GM19240 (cell line): ENCODE measurements around the gene SLC6A11.

ENCODE experiments used
- DNase-seq: peaks from one replicate; pipeline ENCODE4 v3.0.0; 2011; ENCODE audit warnings: low spot score; ENCODE audit not compliant: insufficient read length

The SLC6A11 gene

GRCh38 chr3:10951295-10951926 lies 135.4 kb downstream of the SLC6A11 start:
- no peak for DNase-seq

- no peak for DNase-seq
Observed at GRCh38 chr3:10952525-10952924, 136.5 kb downstream of the SLC6A11 start.

- DNase-seq, result no peak
Observed at GRCh38 chr3:10954740-10955139, 138.7 kb downstream of the SLC6A11 start.

GRCh38 chr3:10955711-10956453 lies 139.9 kb downstream of the SLC6A11 start:
- DNase-seq, result no peak

- DNase-seq, result no peak
Observed at GRCh38 chr3:10956531-10956930, 140.5 kb downstream of the SLC6A11 start.

- no peak for DNase-seq
Observed at GRCh38 chr3:10956986-10957385, 141.0 kb downstream of the SLC6A11 start.

GRCh38 chr3:10957976-10958749 lies 142.1 kb downstream of the SLC6A11 start:
- no peak for DNase-seq

- DNase-seq, result no peak
Observed at GRCh38 chr3:10960255-10960654, 144.2 kb downstream of the SLC6A11 start.

GRCh38 chr3:10961921-10962320 lies 145.9 kb downstream of the SLC6A11 start:
- DNase-seq, result no peak

- DNase-seq, result no peak
Observed at GRCh38 chr3:10962481-10963036, 146.5 kb downstream of the SLC6A11 start.

- DNase-seq, result no peak
Observed at GRCh38 chr3:10964537-10965167, 148.6 kb downstream of the SLC6A11 start.

- DNase-seq, result no peak
Observed at GRCh38 chr3:10968401-10968800, 152.4 kb downstream of the SLC6A11 start.

GRCh38 chr3:10970306-10970960 lies 154.4 kb downstream of the SLC6A11 start:
- DNase-seq, result no peak

- no peak for DNase-seq
Observed at GRCh38 chr3:10972072-10972782, 156.2 kb downstream of the SLC6A11 start.

- no peak for DNase-seq
Observed at GRCh38 chr3:10973046-10973595, 157.1 kb downstream of the SLC6A11 start.

GRCh38 chr3:10974131-10974530 lies 158.1 kb downstream of the SLC6A11 start:
- no peak for DNase-seq

- DNase-seq, result no peak
Observed at GRCh38 chr3:10974746-10975375, 158.8 kb downstream of the SLC6A11 start.

GRCh38 chr3:10975695-10976234 lies 159.7 kb downstream of the SLC6A11 start:
- no peak for DNase-seq

- no peak for DNase-seq
Observed at GRCh38 chr3:10976770-10977169, 160.7 kb downstream of the SLC6A11 start.
